OCI-LY3 (cell line): ENCODE data around the gene PTPRU.

Source experiments
- EZH2phosphoT487 ChIP-seq: fragments of 200-600 bp; shearing (Covaris generic); IDR thresholded peaks from 2 replicates; pipeline ENCODE4 v1.6.1; 2018; ENCODE audit warnings: antibody characterized with exemption, mixed run types, low read depth
- TF ChIP-seq, protein P1 (sequence below): fragments of 200-600, 300-600 bp; sonication (generic); IDR thresholded peaks from 2 replicates; pipeline ENCODE4 v1.5.1; 2014; ENCODE audit warnings: antibody characterized with exemption, low read length, low read depth

DNA sequence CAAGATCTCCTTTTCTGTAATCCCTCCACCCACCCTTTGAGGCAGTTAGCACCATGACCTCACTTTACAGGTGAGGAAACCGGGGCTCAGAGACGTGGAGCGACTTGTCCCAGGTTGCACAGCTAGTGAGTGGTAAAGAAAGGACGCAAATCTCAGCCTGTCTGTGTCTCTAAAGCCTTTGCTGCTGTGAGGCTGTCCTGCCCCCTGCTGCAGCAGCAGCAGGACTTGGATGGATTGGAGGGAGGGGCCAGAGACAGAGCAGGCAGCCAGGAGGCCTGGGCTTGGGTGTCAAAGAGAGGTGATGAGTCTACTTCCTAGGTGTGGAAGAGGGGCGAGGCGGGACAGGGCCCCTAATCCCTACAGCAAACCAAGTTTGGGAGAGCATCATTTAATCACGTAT lies 69.6 kb downstream of the PTPRU start:
- TF ChIP-seq, protein P1, sequence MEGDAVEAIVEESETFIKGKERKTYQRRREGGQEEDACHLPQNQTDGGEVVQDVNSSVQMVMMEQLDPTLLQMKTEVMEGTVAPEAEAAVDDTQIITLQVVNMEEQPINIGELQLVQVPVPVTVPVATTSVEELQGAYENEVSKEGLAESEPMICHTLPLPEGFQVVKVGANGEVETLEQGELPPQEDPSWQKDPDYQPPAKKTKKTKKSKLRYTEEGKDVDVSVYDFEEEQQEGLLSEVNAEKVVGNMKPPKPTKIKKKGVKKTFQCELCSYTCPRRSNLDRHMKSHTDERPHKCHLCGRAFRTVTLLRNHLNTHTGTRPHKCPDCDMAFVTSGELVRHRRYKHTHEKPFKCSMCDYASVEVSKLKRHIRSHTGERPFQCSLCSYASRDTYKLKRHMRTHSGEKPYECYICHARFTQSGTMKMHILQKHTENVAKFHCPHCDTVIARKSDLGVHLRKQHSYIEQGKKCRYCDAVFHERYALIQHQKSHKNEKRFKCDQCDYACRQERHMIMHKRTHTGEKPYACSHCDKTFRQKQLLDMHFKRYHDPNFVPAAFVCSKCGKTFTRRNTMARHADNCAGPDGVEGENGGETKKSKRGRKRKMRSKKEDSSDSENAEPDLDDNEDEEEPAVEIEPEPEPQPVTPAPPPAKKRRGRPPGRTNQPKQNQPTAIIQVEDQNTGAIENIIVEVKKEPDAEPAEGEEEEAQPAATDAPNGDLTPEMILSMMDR: no peak
- no peak for TF ChIP-seq EZH2phosphoT487
